ENCODE measurements around the gene TGFB2.

GRCh38 chr1:218357893-218358232 is 12.7 kb downstream of the TGFB2 start:
- no peak for TF ChIP-seq POLR2AphosphoS5 (IDR thresholded peaks at IDR 0.05; ENCODE audit: low read depth, low read length)
- TF ChIP-seq YY1 (IDR thresholded peaks at IDR 0.05; ENCODE audit: extremely low read depth, insufficient replicate concordance, low read depth, low read length), result no peak
- TF ChIP-seq CTCF (IDR thresholded peaks at IDR 0.05 in 2 of 3, conservative IDR thresholded peaks at IDR 0.05 in 1 of 3; ENCODE audit: borderline replicate concordance in 1 of 3, insufficient read depth in 1 of 3, low read depth in 2 of 3, low read length in 2 of 3), result no peak
- TF ChIP-seq REST (IDR thresholded peaks at IDR 0.05; ENCODE audit: low read depth), result no peak
- no peak for TF ChIP-seq RAD21 (IDR thresholded peaks at IDR 0.05; ENCODE audit: low read depth)
- no peak for TF ChIP-seq EGR1 (IDR thresholded peaks at IDR 0.05; ENCODE audit: low read depth)
- no peak for TF ChIP-seq ATF3 (IDR thresholded peaks at IDR 0.05)
- no peak for TF ChIP-seq ELF1 (IDR thresholded peaks at IDR 0.05; ENCODE audit: borderline replicate concordance, low read depth)
- TF ChIP-seq JUND (IDR thresholded peaks at IDR 0.05), result no peak
- TF ChIP-seq POLR2A (IDR thresholded peaks at IDR 0.05; ENCODE audit: borderline replicate concordance, extremely low read depth, insufficient read depth, insufficient read length), result no peak
- TF ChIP-seq CBX3 (IDR thresholded peaks at IDR 0.05; ENCODE audit: low read depth), result no peak
